GM19023 (cell line): ENCODE measurements around the gene POLD3.
"Not testable (repeated sequence)": the region's sequence is repeated elsewhere in the genome, so short reads cannot be mapped to it uniquely, and the experiment has no call there.

Experiments used
- ATAC-seq: cut with Tn5 transposase; IDR thresholded peaks from one replicate; pipeline ENCODE4 v1.9.1; 2021; ENCODE audit warnings: mild to moderate bottlenecking, moderate library complexity; ENCODE audit not compliant: unreplicated experiment

The POLD3 gene

GRCh38 chr11:74636630-74637184, 44.3 kb downstream of the POLD3 start:
- no peak for ATAC-seq

GRCh38 chr11:74637700-74638099, 45.3 kb downstream of the POLD3 start:
- no peak for ATAC-seq

- no peak for ATAC-seq
Measured at GRCh38 chr11:74638869-74639268, 46.5 kb downstream of the POLD3 start.

- no peak for ATAC-seq
Measured at GRCh38 chr11:74639533-74639932, 47.2 kb downstream of the POLD3 start.

- no peak for ATAC-seq
Measured at GRCh38 chr11:74641289-74641688, 48.9 kb downstream of the POLD3 start.

- ATAC-seq = no peak
Measured at GRCh38 chr11:74641905-74642304, 49.5 kb downstream of the POLD3 start.

- ATAC-seq = no peak
Measured at GRCh38 chr11:74642912-74643311, 50.5 kb downstream of the POLD3 start.

GRCh38 chr11:74644081-74644480, 51.7 kb downstream of the POLD3 start:
- no peak for ATAC-seq

- ATAC-seq = no peak
Measured at GRCh38 chr11:74646215-74646614, 53.8 kb downstream of the POLD3 start.

GRCh38 chr11:74646954-74647353, 54.6 kb downstream of the POLD3 start:
- no peak for ATAC-seq

- no peak for ATAC-seq
Measured at GRCh38 chr11:74647404-74647803, 55.0 kb downstream of the POLD3 start.

- no peak for ATAC-seq
Measured at GRCh38 chr11:74647831-74648230, 55.4 kb downstream of the POLD3 start.

GRCh38 chr11:74648894-74649293, 56.5 kb downstream of the POLD3 start:
- ATAC-seq = no peak

- no peak for ATAC-seq
Measured at GRCh38 chr11:74650498-74650897, 58.1 kb downstream of the POLD3 start.

- no peak for ATAC-seq
Measured at GRCh38 chr11:74654976-74655375, 62.6 kb downstream of the POLD3 start.

GRCh38 chr11:74659124-74659523, 66.7 kb downstream of the POLD3 start:
- ATAC-seq = not testable (repeated sequence)

- no peak for ATAC-seq
Measured at GRCh38 chr11:74662487-74663103, 70.2 kb downstream of the POLD3 start.

- ATAC-seq = no peak
Measured at GRCh38 chr11:74663315-74663714, 70.9 kb downstream of the POLD3 start.

- ATAC-seq = no peak
Measured at GRCh38 chr11:74669211-74670160, 77.1 kb downstream of the POLD3 start.

- no peak for ATAC-seq
Measured at GRCh38 chr11:74670171-74670570, 77.8 kb downstream of the POLD3 start.

- no peak for ATAC-seq
Measured at GRCh38 chr11:74671520-74672196, 79.3 kb downstream of the POLD3 start.
